HG03432 (cell line): ENCODE measurements around the gene FGD5.
"Not testable (repeated sequence)": the region's sequence is repeated elsewhere in the genome, so short reads cannot be mapped to it uniquely, and the experiment has no call there.

Experiments
- ATAC-seq: cut with Tn5 transposase; IDR thresholded peaks from one replicate; pipeline ENCODE4 v1.9.1; 2021; ENCODE audit warnings: mild to moderate bottlenecking, moderate library complexity; ENCODE audit not compliant: unreplicated experiment

FGD5 gene

DNA sequence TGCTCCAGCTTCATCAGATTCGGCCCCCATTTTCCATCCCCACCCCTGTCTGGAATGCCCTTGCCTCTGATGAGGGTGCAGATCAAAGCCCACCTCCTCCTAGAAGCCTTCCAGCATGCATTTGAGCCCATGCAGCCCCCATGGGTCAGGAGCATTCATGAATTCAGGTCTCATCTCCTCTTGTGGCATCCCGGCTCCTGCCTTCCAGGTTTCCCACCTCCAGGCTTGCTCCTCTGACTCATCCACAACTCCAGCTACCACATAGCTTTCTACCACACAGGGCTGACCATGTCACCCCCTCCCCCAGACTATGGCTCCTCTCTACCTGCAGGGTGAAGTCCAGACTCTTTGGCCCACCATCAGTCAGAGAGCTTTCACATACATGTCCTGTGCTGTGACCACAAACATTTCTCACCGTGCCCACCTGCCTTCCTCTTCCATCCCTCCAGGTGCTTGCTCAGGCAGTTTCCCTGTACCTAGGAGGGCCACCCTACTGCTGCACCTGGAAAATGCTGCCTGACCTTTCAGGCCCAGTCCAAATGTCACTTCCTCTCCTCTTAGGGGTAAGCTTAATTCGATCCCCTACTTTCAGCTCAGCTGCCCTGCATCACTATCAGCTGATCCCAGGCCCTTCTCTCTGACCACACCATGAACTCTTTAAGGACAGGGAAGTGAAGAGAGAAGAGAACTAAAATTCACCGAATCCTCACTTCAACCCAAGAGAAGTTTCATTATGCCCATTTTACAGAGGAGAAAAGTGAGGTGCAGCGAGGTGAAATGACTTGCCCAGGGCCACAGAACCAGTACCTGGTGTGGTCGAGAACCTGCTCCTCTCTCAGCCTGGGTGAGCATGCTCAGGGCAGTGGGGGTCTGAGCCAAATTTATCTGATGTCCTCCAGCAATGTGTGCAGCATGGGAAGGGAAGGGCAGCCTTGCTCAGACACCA is 13.7 kb upstream of the FGD5 start:
- no peak for ATAC-seq

GRCh38 chr3:14805961-14806537 is 12.7 kb upstream of the FGD5 start:
- ATAC-seq: no peak

- no peak for ATAC-seq
Measured at GRCh38 chr3:14806641-14807263, 12.0 kb upstream of the FGD5 start.

GRCh38 chr3:14808025-14808424 is 10.7 kb upstream of the FGD5 start:
- no peak for ATAC-seq

DNA sequence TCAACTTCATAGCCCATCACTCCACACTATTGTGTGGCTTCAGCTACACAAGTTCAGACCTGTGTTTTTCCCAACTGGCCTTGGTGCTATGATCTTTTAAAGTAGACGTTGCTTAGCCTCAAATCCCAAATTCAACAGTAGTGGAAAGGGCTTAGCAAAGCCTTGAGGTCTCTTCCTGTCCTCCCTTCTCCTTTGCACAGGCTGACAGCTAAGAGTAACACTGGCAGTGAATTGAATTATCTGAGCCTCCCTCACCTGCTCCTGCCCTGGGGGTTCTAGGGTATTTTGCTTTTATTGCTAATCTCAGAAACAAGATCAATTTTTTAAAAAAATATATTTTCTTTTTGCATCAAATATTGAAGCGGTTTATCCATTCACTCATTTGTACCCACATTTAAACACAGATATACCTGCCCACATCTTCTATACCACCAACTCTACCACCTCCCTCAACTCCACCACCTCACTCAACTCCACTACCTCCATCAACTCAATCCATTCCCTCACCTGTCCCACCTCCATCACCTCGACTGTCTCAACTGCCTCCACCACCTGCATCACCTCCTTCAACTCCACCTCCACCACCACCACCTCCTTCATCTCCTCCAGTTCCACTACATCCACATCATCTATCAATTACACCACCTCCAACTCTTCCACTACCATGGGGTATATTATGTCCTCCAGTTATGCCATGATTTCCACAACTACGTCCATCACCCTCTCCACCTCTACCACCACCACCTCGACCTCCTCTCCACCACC is 10.1 kb upstream of the FGD5 start:
- no peak for ATAC-seq

DNA sequence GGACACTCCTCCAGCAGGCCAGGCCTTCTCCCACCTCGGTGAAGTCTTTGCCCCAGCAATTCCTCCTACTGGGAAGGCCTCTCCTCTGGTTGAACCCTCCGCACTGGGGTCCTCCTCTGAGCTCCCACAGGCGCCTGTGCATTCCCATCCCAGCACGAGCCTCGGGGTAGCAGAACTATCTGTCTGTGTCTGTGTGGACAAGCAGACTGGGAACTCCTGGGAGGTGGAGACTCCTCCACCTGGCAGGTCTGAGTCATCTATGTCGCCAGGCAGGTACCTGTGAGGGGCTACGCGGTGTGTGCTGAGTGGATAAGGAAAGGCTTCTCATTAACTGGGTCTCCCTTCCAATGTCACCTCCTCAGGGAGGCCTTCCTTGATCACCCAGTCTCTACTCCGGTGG is 9.2 kb upstream of the FGD5 start:
- ATAC-seq: not testable (repeated sequence)

DNA sequence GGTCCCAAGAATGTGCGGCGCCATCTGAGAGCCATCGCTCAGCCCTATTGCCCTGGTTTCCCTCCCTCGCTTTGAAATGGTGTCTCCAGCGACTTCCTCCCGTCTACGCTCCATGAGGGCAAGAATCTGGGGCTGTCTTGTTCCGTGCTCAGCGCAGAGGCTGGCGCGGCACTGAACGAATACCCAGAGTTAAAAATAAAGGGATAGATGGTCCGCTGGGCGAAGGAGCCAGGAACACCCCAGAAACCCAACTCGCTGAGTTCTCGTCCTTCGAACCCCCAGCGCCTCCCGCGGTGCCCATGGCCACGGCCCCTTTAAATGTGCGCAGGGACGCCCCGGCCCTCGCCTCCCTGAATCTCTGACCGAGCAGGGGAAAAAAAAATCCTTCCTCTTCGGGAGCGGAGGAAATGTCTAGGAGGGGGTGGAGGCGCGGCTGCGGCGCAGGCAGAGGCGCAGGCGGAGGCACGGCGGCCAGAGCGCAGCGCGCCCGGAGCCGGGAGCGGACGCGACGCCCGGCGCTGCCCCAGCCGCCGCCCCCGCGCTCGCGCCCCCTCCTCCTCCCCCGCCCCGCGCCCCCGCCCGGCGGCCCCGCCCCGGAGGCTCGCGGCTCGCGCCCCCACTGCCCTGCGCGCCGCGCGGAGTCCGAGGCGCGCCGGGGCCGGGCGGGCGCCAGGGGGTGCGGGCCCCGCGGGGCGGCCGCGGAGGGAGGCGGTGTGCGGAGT is 8.5 kb upstream of the FGD5 start:
- no peak for ATAC-seq

GRCh38 chr3:14810801-14811661 is 7.7 kb upstream of the FGD5 start:
- no peak for ATAC-seq

GRCh38 chr3:14811684-14812083 is 7.1 kb upstream of the FGD5 start:
- ATAC-seq: no peak

DNA sequence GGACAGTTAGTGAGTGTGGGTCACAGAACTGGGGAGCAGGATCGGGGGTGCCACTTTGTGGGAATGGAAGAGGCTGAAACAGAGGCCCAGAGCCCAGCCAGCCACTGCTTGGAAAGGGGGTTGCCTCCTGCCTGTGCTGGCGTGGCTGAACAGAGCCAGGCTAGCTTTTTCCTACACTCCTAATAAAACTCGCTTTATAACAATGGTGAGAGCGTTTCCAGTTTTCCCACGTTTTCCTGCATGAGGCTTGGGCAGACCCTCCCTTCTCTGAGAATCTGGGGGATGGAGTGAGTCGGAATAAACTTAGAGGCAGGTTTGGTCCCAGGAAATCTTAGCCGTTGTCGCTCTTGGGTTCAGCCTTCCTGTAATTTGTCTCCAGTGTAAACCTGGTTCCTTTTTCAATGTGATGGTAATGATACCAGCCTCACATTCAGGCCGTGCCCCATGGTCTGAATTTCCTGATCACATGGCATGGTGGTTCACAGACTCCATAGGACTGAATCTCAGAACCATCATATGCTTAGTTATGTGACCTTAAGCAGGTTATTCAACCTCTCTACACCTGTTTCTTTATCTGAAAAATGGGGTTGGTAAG is 6.5 kb upstream of the FGD5 start:
- ATAC-seq: no peak

GRCh38 chr3:14814411-14814871 is 4.3 kb upstream of the FGD5 start:
- ATAC-seq: no peak

DNA sequence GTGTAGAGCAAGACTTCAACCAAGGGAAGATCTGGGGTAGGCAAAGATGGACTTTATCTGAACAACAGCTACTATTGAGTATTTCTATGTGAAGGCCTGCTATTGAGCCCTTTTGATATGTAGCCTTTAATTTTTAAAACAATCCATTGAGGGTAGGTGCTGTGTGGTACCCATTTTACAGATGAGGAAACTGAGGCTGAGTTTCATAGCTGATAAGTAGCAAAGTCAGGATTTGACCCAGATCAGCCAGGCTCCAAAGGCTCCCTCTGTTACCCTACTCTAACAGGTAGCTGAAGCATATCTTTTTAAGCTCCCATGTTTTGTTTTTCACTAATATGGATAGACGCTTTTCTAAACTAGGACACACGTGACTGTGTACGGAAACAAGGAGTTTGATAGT is 2.4 kb upstream of the FGD5 start:
- no peak for ATAC-seq

DNA sequence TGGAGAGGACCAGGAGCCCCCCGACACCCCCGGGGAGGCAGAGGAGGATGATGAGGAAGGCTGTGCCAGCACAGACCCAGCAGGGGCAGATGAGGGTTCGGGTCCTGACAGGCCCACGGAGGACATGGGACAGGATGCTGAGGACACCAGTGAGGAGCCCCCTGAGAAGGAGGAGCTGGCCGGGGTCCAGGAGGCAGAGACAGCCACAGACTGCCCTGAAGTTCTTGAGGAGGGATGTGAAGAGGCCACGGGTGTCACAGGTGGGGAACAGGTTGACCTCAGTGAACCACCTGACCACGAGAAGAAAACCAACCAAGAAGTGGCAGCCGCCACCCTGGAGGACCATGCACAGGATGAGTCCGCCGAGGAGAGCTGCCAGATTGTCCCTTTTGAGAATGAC is 909 bp downstream of the FGD5 start:
- ATAC-seq: no peak

GRCh38 chr3:14820156-14820555 is 1.4 kb downstream of the FGD5 start:
- no peak for ATAC-seq

- ATAC-seq: no peak
Measured at GRCh38 chr3:14821151-14821550, 2.4 kb downstream of the FGD5 start.

DNA sequence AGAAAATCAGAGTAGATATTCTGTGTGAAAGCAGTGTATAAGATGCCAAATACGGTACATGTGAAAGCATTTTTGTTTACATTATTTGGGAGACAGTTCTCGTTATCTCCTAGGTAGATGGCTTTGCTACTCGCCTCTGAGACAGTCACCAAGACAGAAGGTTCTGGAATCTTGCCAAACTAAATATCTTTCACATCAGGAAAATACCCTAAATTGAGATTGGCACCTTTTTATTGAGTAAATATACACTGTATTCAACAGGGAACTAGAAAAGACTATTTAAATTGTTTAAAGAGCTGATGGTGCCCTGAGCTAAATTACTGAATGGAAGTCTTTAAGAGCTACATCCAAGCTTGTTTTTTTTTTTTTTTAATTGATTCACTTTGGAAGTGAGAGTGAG is 3.4 kb downstream of the FGD5 start:
- ATAC-seq: no peak

- ATAC-seq: no peak
Measured at GRCh38 chr3:14822670-14823390, 4.1 kb downstream of the FGD5 start.

DNA sequence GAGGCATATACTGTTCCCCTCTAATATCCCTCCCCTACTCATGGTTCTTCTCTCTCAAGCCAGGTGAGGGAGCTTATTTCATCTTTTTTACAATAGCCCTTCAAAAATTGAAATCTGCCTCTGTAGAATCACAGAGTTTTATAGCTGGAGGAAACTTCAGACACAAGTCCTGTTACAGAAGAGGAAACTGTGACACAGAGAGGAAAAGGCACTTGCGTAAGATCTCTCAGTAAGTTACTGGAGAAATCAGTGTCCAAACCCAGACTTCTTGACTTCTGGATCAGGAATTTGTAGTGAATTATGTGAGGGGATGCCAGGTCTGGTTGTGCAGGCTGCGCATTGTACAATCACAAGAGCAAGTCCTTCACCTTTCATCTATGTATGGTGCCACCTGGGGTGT is 4.6 kb downstream of the FGD5 start:
- ATAC-seq: no peak
